HFF-Myc (cell line): Measurements from ENCODE around the gene ZNF710.

Source experiments
- DNase-seq: peaks from one replicate; pipeline ENCODE4 v3.0.0-alpha.2; 2011; ENCODE audit warnings: low read depth; ENCODE audit errors: extremely low read depth
- H3K4me3 ChIP-seq: replicated peaks from 2 replicates; pipeline ENCODE4 v1.5.1; 2011; ENCODE audit warnings: low read depth, mild to moderate bottlenecking, control low read depth, low read length
- CTCF ChIP-seq: IDR thresholded peaks from 2 replicates; pipeline ENCODE4 v1.5.1; 2012; ENCODE audit warnings: mild to moderate bottlenecking, low read depth, low read length, control low read depth; ENCODE audit errors: missing control alignments

Gene ZNF710

GRCh38 chr15:90016721-90017120, 15.6 kb downstream of the ZNF710 start:
- no peak for DNase-seq
- TF ChIP-seq CTCF: no peak
- no peak overlapping the region for H3K4me3 ChIP-seq

- no peak for TF ChIP-seq CTCF
- DNase-seq: no peak
- no peak overlapping the region for H3K4me3 ChIP-seq
These were observed 17.2 kb downstream of the ZNF710 start for GRCh38 chr15:90018216-90018831.

- DNase-seq: no peak
- H3K4me3 ChIP-seq: no peak overlapping the region
- TF ChIP-seq CTCF: no peak
These were observed 18.5 kb downstream of the ZNF710 start for GRCh38 chr15:90019611-90020010.

GRCh38 chr15:90020021-90020735, 19.1 kb downstream of the ZNF710 start:
- no peak for TF ChIP-seq CTCF

GRCh38 chr15:90020936-90021507, 19.9 kb downstream of the ZNF710 start:
- H3K4me3 ChIP-seq: no peak overlapping the region
- no peak for TF ChIP-seq CTCF
- no peak for DNase-seq

More at GRCh38 chr15:90020021-90020735, 19.1 kb downstream of the ZNF710 start:
- DNase-seq: no peak
- no peak overlapping the region for H3K4me3 ChIP-seq

- no peak for TF ChIP-seq CTCF
- no peak for DNase-seq
- no peak overlapping the region for H3K4me3 ChIP-seq
These were observed 21.2 kb downstream of the ZNF710 start for GRCh38 chr15:90022345-90022744.
